Esophagus muscularis mucosa (tissue), 4 donors: ENCODE results near the gene AUTS2. TPM values are rescaled to one million over a fixed set of nuclear protein-coding genes. Genes with fewer than 3 reads are reported as not detected.

Experiments used
- DNase-seq: peaks from one replicate; pipeline ENCODE4 v3.0.0-alpha.2; 2017; ENCODE audit errors: extremely low spot score
- H3K27ac ChIP-seq, 4 donors: fragments of 200-600 bp; sonication (generic); replicated peaks in 1 of 4; 1 replicate in 3 of 4; 2 replicates in 1 of 4; pipeline ENCODE4 v1.5.1; 2016 to 2019; ENCODE audit warnings: mild to moderate bottlenecking in 1 of 4
- H3K27me3 ChIP-seq, 4 donors: fragments of 200-600 bp; sonication (generic); one replicate each; pipeline versions ENCODE4 v1.5.1 to v1.6.0; 2016 to 2019
- H3K36me3 ChIP-seq, 4 donors: fragments of 200-600 bp; sonication (generic); one replicate each; pipeline ENCODE4 v1.5.1; 2016 to 2019
- H3K4me1 ChIP-seq, 4 donors: fragments of 200-600 bp; sonication (generic); one replicate each; pipeline ENCODE4 v1.5.1; 2016 to 2019
- H3K4me3 ChIP-seq, 4 donors: fragments of 200-600 bp; sonication (generic); 1 replicate in 2 of 4; 2 replicates in 2 of 4; pipeline ENCODE4 v1.5.1; 2016 to 2019; ENCODE audit warnings: mild to moderate bottlenecking in 4 of 4, moderate library complexity in 1 of 4
- H3K9me3 ChIP-seq, 4 donors: fragments of 200-600 bp; sonication (generic); 1 replicate in 3 of 4; 2 replicates in 1 of 4; pipeline ENCODE4 v1.5.1; 2016 to 2019
- CTCF ChIP-seq, 3 experiments: fragments of 200-600 bp in 2 of 3; fragments of 450-650 bp in 1 of 3; sonication (generic) in 2 of 3; IDR thresholded peaks; one replicate each; pipeline ENCODE4 v1.5.1; 2017 to 2019; ENCODE audit warnings: antibody characterized with exemption in 3 of 3, mild to moderate bottlenecking in 2 of 3, moderate library complexity in 1 of 3
- EP300 ChIP-seq: sonication (generic); formaldehyde crosslinking; IDR thresholded peaks from one replicate; pipeline ENCODE4 v1.6.1; 2017; ENCODE audit warnings: antibody characterized with exemption
- POLR2A ChIP-seq: fragments of 450-650 bp; IDR thresholded peaks from one replicate; pipeline ENCODE4 v1.6.1; 2017; ENCODE audit warnings: antibody characterized with exemption, moderate library complexity, mild to moderate bottlenecking, low read depth
- POLR2AphosphoS5 ChIP-seq, 2 donors: sonication (generic); formaldehyde crosslinking; IDR thresholded peaks; one replicate each; pipeline ENCODE4 v1.6.1; 2017; ENCODE audit warnings: antibody characterized with exemption in 2 of 2
- WGBS: methylation state at CpG from one replicate; pipeline ENCODE4 v1.1.5; 2018; 5-methylcytosine and 5-hydroxymethylcytosine counted together
- intact Hi-C: fragments of 100-400 bp; cut with DNase I; formaldehyde crosslinking; loops from one replicate; pipeline ENCODE4 v1.15.1; 2023
- total RNA-seq, 4 donors: library from RNA; depleted of rRNA; stranded (reverse); fragments of >200 nt; gene quantifications; one replicate each; pipeline versions ENCODE4 v1.1.0 to v1.2.1, GENCODE V29; 2016

AUTS2 gene
- total RNA-seq, 4 donors from 2014 or later, result 18.5 to 44.9 (median 34.2) TPM

- 82% methylated on average over 3 of the region's 3 CpGs for WGBS
- TF ChIP-seq CTCF (IDR thresholded peaks at IDR 0.05) (no peak), POLR2A (no peak), EP300 (no peak), POLR2AphosphoS5 (IDR thresholded peaks at IDR 0.05) (no peak)
- intact Hi-C loops, result no loop called here
- no peak overlapping the region for H3K4me3 ChIP-seq
- H3K36me3 ChIP-seq, result no peaks in the 10 kb centered on the region
- no peaks in the 10 kb centered on the region for H3K27me3 ChIP-seq
- no peak overlapping the region for H3K27ac ChIP-seq
- H3K4me1 ChIP-seq, result no peaks in the 10 kb centered on the region
- DNase-seq, result no peak
- peaks cover 0 to 7% (median 3%) of the 10 kb centered on the region in 4 donors for H3K9me3 ChIP-seq
These were observed 1010.0 kb downstream of the AUTS2 start for GRCh38 chr7:70608229-70608628.

GRCh38 chr7:70612811-70613210 is 1014.5 kb downstream of the AUTS2 start:
- WGBS, result 97% methylated on average over 5 of the region's 5 CpGs
- intact Hi-C loops, result no loop called here
- H3K27me3 ChIP-seq, result no peaks in the 10 kb centered on the region
- no peak overlapping the region for H3K27ac ChIP-seq
- no peaks in the 10 kb centered on the region for H3K36me3 ChIP-seq
- TF ChIP-seq CTCF (IDR thresholded peaks at IDR 0.05) (no peak), EP300 (no peak), POLR2AphosphoS5 (IDR thresholded peaks at IDR 0.05) (no peak), POLR2A (no peak)
- peaks cover 16 to 18% (median 18%) of the 10 kb centered on the region in 4 donors for H3K4me1 ChIP-seq
- H3K9me3 ChIP-seq, result no peaks in the 10 kb centered on the region
- no peak for DNase-seq
- H3K4me3 ChIP-seq, result no peak overlapping the region

GRCh38 chr7:70614237-70615045 is 1016.2 kb downstream of the AUTS2 start:
- TF ChIP-seq CTCF (IDR thresholded peaks at IDR 0.05) (no peak), POLR2AphosphoS5 (IDR thresholded peaks at IDR 0.05) (peak; percentile 65 to 73), POLR2A (no peak)
- Histone ChIP-seq H3K9me3 (no peaks in the 10 kb centered on the region), H3K27ac (peak overlapping the region; percentile 36 to 65 (median 58)), H3K4me1 (peaks cover 16 to 18% (median 18%) of the 10 kb centered on the region in 4 donors), H3K4me3 (peak overlapping the region in 2 of 4 donors; percentile 9 to 19), H3K27me3 (no peaks in the 10 kb centered on the region), H3K36me3 (no peaks in the 10 kb centered on the region)
- intact Hi-C loops, result no loop called here
- WGBS, result 14% methylated on average over 12 of the region's 13 CpGs
- no peak for DNase-seq

- H3K9me3 ChIP-seq, result no peaks in the 10 kb centered on the region
- DNase-seq, result no peak
- no peak for TF ChIP-seq POLR2AphosphoS5 (IDR thresholded peaks at IDR 0.05)
- TF ChIP-seq POLR2A, result no peak
- TF ChIP-seq EP300, result no peak
- TF ChIP-seq CTCF (IDR thresholded peaks at IDR 0.05), result no peak
- intact Hi-C loops, result no loop called here
- H3K4me1 ChIP-seq, result peaks cover 16 to 18% (median 18%) of the 10 kb centered on the region in 4 donors
- no peaks in the 10 kb centered on the region for H3K27me3 ChIP-seq
- H3K36me3 ChIP-seq, result no peaks in the 10 kb centered on the region
- peak overlapping the region in 3 of 4 donors; percentile 57 to 65 (median 60) for H3K27ac ChIP-seq
- 44% methylated on average over 5 of the region's 5 CpGs for WGBS
- H3K4me3 ChIP-seq, result no peak overlapping the region
These were observed 1016.9 kb downstream of the AUTS2 start for GRCh38 chr7:70615066-70615606.
